ENCODE data around the gene LYVE1.
A peak's percentile ranks its signal among the peaks of the same experiment; 100 is the strongest.

LYVE1 gene

GRCh38 chr11:10558288-10558687 is 10.2 kb downstream of the LYVE1 start:
- no peak for DNase-seq (ENCODE audit: low read depth)

GRCh38 chr11:10556590-10556989 is 11.9 kb downstream of the LYVE1 start:
- DNase-seq (ENCODE audit: low read depth): no peak

GRCh38 chr11:10551845-10552352 is 16.6 kb downstream of the LYVE1 start:
- DNase-seq (ENCODE audit: low read depth): no peak

GRCh38 chr11:10551290-10551592 is 17.2 kb downstream of the LYVE1 start:
- no peak for DNase-seq (ENCODE audit: low read depth)

- DNase-seq (ENCODE audit: low read depth): peak; percentile 58
Measured at GRCh38 chr11:10550503-10551289, 17.8 kb downstream of the LYVE1 start.

- no peak for DNase-seq (ENCODE audit: low read depth)
Measured at GRCh38 chr11:10544491-10545465, 23.7 kb downstream of the LYVE1 start.

- no peak for DNase-seq (ENCODE audit: low read depth)
Measured at GRCh38 chr11:10543782-10544181, 24.7 kb downstream of the LYVE1 start.

- no peak for DNase-seq (ENCODE audit: low read depth)
Measured at GRCh38 chr11:10542776-10543175, 25.7 kb downstream of the LYVE1 start.

- no peak for DNase-seq (ENCODE audit: low read depth)
Measured at GRCh38 chr11:10541561-10541930, 26.9 kb downstream of the LYVE1 start.

GRCh38 chr11:10540915-10541560 is 27.4 kb downstream of the LYVE1 start, which contains the start of gene RNF141:
Gene RNF141, minus strand, starts transcription at chr11:10541187. Its CDS starts 7,029 bp downstream, at chr11:10534158.
- DNase-seq (ENCODE audit: low read depth): peak; percentile 65

- DNase-seq (ENCODE audit: low read depth): no peak
Measured at GRCh38 chr11:10540546-10540914, 27.9 kb downstream of the LYVE1 start.

GRCh38 chr11:10539339-10539738 is 29.1 kb downstream of the LYVE1 start:
- no peak for DNase-seq (ENCODE audit: low read depth)

- no peak for DNase-seq (ENCODE audit: low read depth)
Measured at GRCh38 chr11:10538924-10539323, 29.5 kb downstream of the LYVE1 start.

- DNase-seq (ENCODE audit: low read depth): no peak
Measured at GRCh38 chr11:10537600-10537999, 30.9 kb downstream of the LYVE1 start.

- DNase-seq (ENCODE audit: low read depth): no peak
Measured at GRCh38 chr11:10534316-10534715, 34.1 kb downstream of the LYVE1 start.

GRCh38 chr11:10533323-10533722 is 35.1 kb downstream of the LYVE1 start:
- DNase-seq (ENCODE audit: low read depth): no peak

- no peak for DNase-seq (ENCODE audit: low read depth)
Measured at GRCh38 chr11:10532526-10532925, 35.9 kb downstream of the LYVE1 start.

GRCh38 chr11:10529279-10529678 is 39.2 kb downstream of the LYVE1 start:
- DNase-seq (ENCODE audit: low read depth): no peak

- no peak for DNase-seq (ENCODE audit: low read depth)
Measured at GRCh38 chr11:10528121-10528520, 40.3 kb downstream of the LYVE1 start.

GRCh38 chr11:10526974-10527918 is 41.2 kb downstream of the LYVE1 start:
- no peak for DNase-seq (ENCODE audit: low read depth)

GRCh38 chr11:10524471-10524870 is 44.0 kb downstream of the LYVE1 start:
- no peak for DNase-seq (ENCODE audit: low read depth)

Data from HS-5 (cell line).